K562 (cell line): ENCODE results near the gene URGCP. TPM values are rescaled to one million over a fixed set of nuclear protein-coding genes. Genes with fewer than 3 reads are reported as not detected.

Experiments used
- ATAC-seq: fragments of 200-7000 bp; cut with Tn5 transposase; 3 replicates; pipeline ENCODE4 v1.9.1; 2020; ENCODE audit warnings: moderate library complexity
- BruUV-seq: library from RNA; stranded (reverse); fragments of 400-500 nt; replicated peaks from 2 replicates; lab custom pipeline; 2021; lab: Mats Ljungman, UMichigan
- CTCF ChIA-PET: fragments of 300-600 bp; formaldehyde crosslinking; extraction: SDS; loops from one replicate; lab custom pipeline; 2021; ENCODE audit warnings: low intra/inter-chr PET ratio; lab: Yijun Ruan, JAX
- POLR2A ChIA-PET: fragments of 300-600, 350-650 bp; sonication (Branson Sonifier 250); formaldehyde crosslinking; extraction: SDS; loops from one replicate; lab custom pipeline; 2021; ENCODE audit warnings: antibody characterized with exemption, inconsistent platforms; lab: Yijun Ruan, JAX
- DNase-seq, 4 experiments: peaks; one replicate each; pipeline versions ENCODE4 v3.0.0 to v3.0.0-alpha.2; 2011 to 2018; ENCODE audit warnings: low spot score in 3 of 4, mixed read lengths in 3 of 4; ENCODE audit errors: extremely low read depth in 1 of 4
- FAIRE-seq: peaks from 2 replicates; lab custom pipeline; 2011; peaks lifted over from hg19 to GRCh38; lab: Jason Lieb, UNC
- H2AFZ ChIP-seq: 2 replicates; pipeline ENCODE4 v1.6.0; 2011; ENCODE audit warnings: low read depth, low read length, control low read depth, inconsistent platforms
- H3K27ac ChIP-seq: fragments of 200-600 bp; 3 replicates; pipeline ENCODE4 v1.8.0; 2011; ENCODE audit warnings: low read depth, mild to moderate bottlenecking, control low read depth, inconsistent platforms, low read length, moderate library complexity, mixed read lengths; ENCODE audit errors: extremely low read depth
- H3K27me3 ChIP-seq, 2 experiments: fragments of 300-600 bp in 1 of 2; 2 replicates in 1 of 2; 3 replicates in 1 of 2; pipeline versions ENCODE4 v1.6.0 to v1.8.0; 2011; ENCODE audit warnings: inconsistent platforms in 2 of 2, low read length in 2 of 2, mild to moderate bottlenecking in 1 of 2, mixed read lengths in 1 of 2, moderate library complexity in 1 of 2; ENCODE audit not compliant: control insufficient read depth in 2 of 2, insufficient read depth in 2 of 2
- H3K36me3 ChIP-seq: fragments of 300-600 bp; 3 replicates; pipeline ENCODE4 v1.8.0; 2011; ENCODE audit warnings: mild to moderate bottlenecking, low read length, inconsistent platforms; ENCODE audit not compliant: control insufficient read depth, insufficient read depth
- H3K4me1 ChIP-seq, 2 experiments: fragments of 200-600 bp in 1 of 2; replicated peaks in 1 of 2; 2 replicates in 1 of 2; 3 replicates in 1 of 2; pipeline versions ENCODE4 v1.5.1 to v1.8.0; 2011; ENCODE audit warnings: inconsistent platforms in 2 of 2, low read length in 2 of 2, mild to moderate bottlenecking in 1 of 2, mixed read lengths in 1 of 2, moderate library complexity in 1 of 2; ENCODE audit not compliant: control insufficient read depth in 2 of 2, insufficient read depth in 2 of 2
- H3K4me2 ChIP-seq: 2 replicates; pipeline ENCODE4 v1.6.1; 2011; ENCODE audit warnings: low read length, control low read depth, inconsistent platforms, mixed read lengths; ENCODE audit not compliant: insufficient read depth
- H3K4me3 ChIP-seq: fragments of 200-600 bp; sonication (generic), shearing (Covaris generic); 2 replicates; pipeline ENCODE4 v1.5.1; 2016; ENCODE audit warnings: control low read depth, inconsistent platforms
- H3K79me2 ChIP-seq: fragments of 200-600 bp; 3 replicates; pipeline ENCODE4 v1.8.0; 2011; ENCODE audit warnings: low read length, inconsistent platforms; ENCODE audit not compliant: control insufficient read depth, insufficient read depth
- H3K9ac ChIP-seq, 2 experiments: 2 replicates each; pipeline versions ENCODE4 v1.6.0 to v1.6.1; 2011; ENCODE audit warnings: low read depth in 2 of 2, low read length in 2 of 2, control low read depth in 1 of 2, inconsistent platforms in 1 of 2, mild to moderate bottlenecking in 1 of 2, mixed read lengths in 1 of 2; ENCODE audit not compliant: insufficient read depth in 1 of 2
- H3K9me1 ChIP-seq: one replicate; pipeline ENCODE4 v1.6.0; 2011; ENCODE audit warnings: inconsistent platforms, mild to moderate bottlenecking, low read length, moderate library complexity; ENCODE audit not compliant: control insufficient read depth, insufficient read depth
- H3K9me3 ChIP-seq: replicated peaks from 2 replicates; pipeline ENCODE4 v1.5.1; 2011; ENCODE audit warnings: low read depth, low read length, inconsistent platforms; ENCODE audit not compliant: control insufficient read depth, insufficient read depth
- H4K20me1 ChIP-seq: replicated peaks from 2 replicates; pipeline ENCODE4 v1.6.1; 2011; ENCODE audit warnings: low read length, inconsistent platforms, mixed read lengths; ENCODE audit not compliant: control insufficient read depth, insufficient read depth
- CHCHD3 ChIP-seq: fragments of 250-450 bp; sonication (Bioruptor Pico); IDR thresholded peaks from 2 replicates; pipeline ENCODE4 v2.1.2; 2022; ENCODE audit warnings: mild to moderate bottlenecking
- COPS2 ChIP-seq: fragments of 450-650 bp; conservative IDR thresholded peaks from 2 replicates; pipeline ENCODE4 v1.6.1; 2016; ENCODE audit warnings: mild to moderate bottlenecking, moderate library complexity
- ETV6 ChIP-seq, 3 experiments: fragments of 150-350 bp in 1 of 3; sonication (generic) in 1 of 3; formaldehyde crosslinking in 1 of 3; IDR thresholded peaks; 2 replicates each; pipeline versions ENCODE4 v1.6.1 to v1.8.0; 2014 to 2022; ENCODE audit warnings: borderline replicate concordance in 2 of 3, low read depth in 2 of 3, antibody characterized with exemption in 1 of 3, low read length in 1 of 3, mild to moderate bottlenecking in 1 of 3, missing genetic modification reagents in 1 of 3
- FOXK2 ChIP-seq, 2 experiments: fragments of 450-650 bp; IDR thresholded peaks in 1 of 2; conservative IDR thresholded peaks in 1 of 2; 2 replicates each; pipeline ENCODE4 v1.6.1; 2016; ENCODE audit warnings: low read depth in 2 of 2, mild to moderate bottlenecking in 1 of 2
- GABPB1 ChIP-seq: sonication (generic); formaldehyde crosslinking; IDR thresholded peaks from 2 replicates; pipeline ENCODE4 v1.8.0; 2022; ENCODE audit warnings: mild to moderate bottlenecking, missing genetic modification reagents
- GTF2A2 ChIP-seq: IDR thresholded peaks from 2 replicates; pipeline ENCODE4 v1.6.1; 2016; ENCODE audit warnings: mild to moderate bottlenecking, missing genetic modification characterization, missing compliant biosample characterization
- KDM2B ChIP-seq: fragments of 250-450 bp; sonication (Bioruptor Pico); IDR thresholded peaks from 2 replicates; pipeline ENCODE4 v1.8.0; 2021; ENCODE audit warnings: mild to moderate bottlenecking, moderate library complexity
- KLF13 ChIP-seq: fragments of 450-650 bp; IDR thresholded peaks from 2 replicates; pipeline ENCODE4 v1.6.1; 2016; ENCODE audit warnings: missing genetic modification characterization, low read depth, mild to moderate bottlenecking, missing compliant biosample characterization, moderate library complexity, borderline replicate concordance
- POLR3G ChIP-seq: IDR thresholded peaks from 2 replicates; pipeline ENCODE4 v1.6.1; 2011; ENCODE audit not compliant: insufficient read length, insufficient replicate concordance; ENCODE audit errors: extremely low read depth
- RBM25 ChIP-seq: fragments of 200-400 bp; formaldehyde crosslinking; IDR thresholded peaks from 2 replicates; pipeline ENCODE4 v1.6.1; 2018; ENCODE audit warnings: low read length, low read depth, moderate library complexity; ENCODE audit not compliant: severe bottlenecking
- SPI1 ChIP-seq: IDR thresholded peaks from 2 replicates; pipeline ENCODE4 v1.6.1; 2011; ENCODE audit warnings: low read depth, low read length, control low read depth, borderline replicate concordance
- ZBTB7A ChIP-seq: IDR thresholded peaks from 2 replicates; pipeline ENCODE4 v1.6.1; 2011; ENCODE audit warnings: low read depth, mild to moderate bottlenecking, low read length, moderate library complexity, borderline replicate concordance; ENCODE audit not compliant: control insufficient read depth
- ZNF217 ChIP-seq: sonication (generic); formaldehyde crosslinking; IDR thresholded peaks from 2 replicates; pipeline ENCODE4 v1.8.0; 2022; ENCODE audit warnings: mild to moderate bottlenecking, missing genetic modification reagents
- ZNF232 ChIP-seq: sonication (generic); formaldehyde crosslinking; IDR thresholded peaks from 2 replicates; pipeline ENCODE4 v1.8.0; 2022; ENCODE audit warnings: mild to moderate bottlenecking, missing genetic modification reagents
- ZNF507 ChIP-seq: conservative IDR thresholded peaks from 2 replicates; pipeline ENCODE4 v1.6.1; 2017; ENCODE audit warnings: missing genetic modification characterization, missing compliant biosample characterization
- ZNF589 ChIP-seq: fragments of 200-800 bp; sonication (Bioruptor generic); IDR thresholded peaks from 2 replicates; pipeline ENCODE4 v1.6.1; 2016; ENCODE audit warnings: low read depth, missing genetic modification characterization, missing compliant biosample characterization
- ZNF76 ChIP-seq: fragments of 250-450 bp; sonication (Bioruptor Pico); IDR thresholded peaks from 2 replicates; pipeline ENCODE4 v1.4.0; 2020; ENCODE audit warnings: mild to moderate bottlenecking, moderate library complexity, borderline replicate concordance
- ZNF77 ChIP-seq: fragments of 250-450 bp; sonication (Bioruptor Pico); IDR thresholded peaks from 2 replicates; pipeline ENCODE4 v1.5.0; 2020
- ZNF79 ChIP-seq: fragments of 250-450 bp; sonication (Bioruptor Pico); IDR thresholded peaks from 2 replicates; pipeline ENCODE4 v1.4.0; 2020; ENCODE audit warnings: low read depth, mild to moderate bottlenecking, moderate library complexity
- WGBS: fragments of 100-300 bp; shearing (Covaris generic); methylation state at CpG from one replicate; pipeline ENCODE4 v1.1.6; 2016; ENCODE audit warnings: low coverage, mixed read lengths; ENCODE audit not compliant: insufficient coverage; ENCODE audit errors: missing lambda C conversion rate; 5-methylcytosine and 5-hydroxymethylcytosine counted together
- in situ Hi-C: fragments of 300-500 bp; cut with MboI; formaldehyde crosslinking; loops from 4 replicates; pipeline ENCODE4 v1.15.0; 2018; ENCODE audit warnings: inconsistent platforms, mixed read lengths
- intact Hi-C: fragments of 100-400 bp; cut with micrococcal nuclease; formaldehyde crosslinking; loops from 2 replicates; pipeline ENCODE4 v1.14.2; 2022
- polyA plus RNA-seq, 8 experiments: library from polyadenylated mRNA; depleted of rRNA in 4 of 8; stranded (reverse) in 5 of 8; unstranded in 3 of 8; fragments of >200 nt; fragmentation: Nextera tagmentation in 2 of 8; fragmentation: Illumina TruSeq in 1 of 8; extraction: Ambion mirVana in 2 of 8; extraction: Trizol in 1 of 8; gene quantifications; 2 replicates each; pipeline versions ENCODE4 v1.2.1 to v1.2.3, GENCODE V29; 2011 to 2014; ENCODE audit warnings: inconsistent platforms in 1 of 8, missing spikeins in 1 of 8
- total RNA-seq, 7 experiments: library from RNA; depleted of rRNA in 6 of 7; stranded (reverse); fragments of >200 nt in 6 of 7; fragmentation: Illumina TruSeq in 2 of 7; extraction: Trizol in 2 of 7; gene quantifications; 2 replicates each; pipeline versions ENCODE4 v1.2.1 to v1.2.3, GENCODE V29; 2011 to 2021; ENCODE audit warnings: low replicate concordance in 1 of 7
- TF ChIP-seq, protein P1 (sequence below), 2 experiments: fragments of 150-350 bp in 1 of 2; IDR thresholded peaks; 2 replicates each; pipeline ENCODE4 v1.6.1; 2012 to 2016; ENCODE audit warnings: low read depth in 2 of 2, low read length in 2 of 2, mild to moderate bottlenecking in 1 of 2, moderate library complexity in 1 of 2

The URGCP gene
- total and polyA plus RNA-seq, 9 of the 15 experiments (the other 6 are each of a cell fraction or from before 2014, with no cell fraction given), result 1.7 to 25.8 (median 12.5) TPM

GRCh38 chr7:43884209-43884608, 22.2 kb downstream of the URGCP start (continued):
- TF ChIP-seq, protein P1, sequence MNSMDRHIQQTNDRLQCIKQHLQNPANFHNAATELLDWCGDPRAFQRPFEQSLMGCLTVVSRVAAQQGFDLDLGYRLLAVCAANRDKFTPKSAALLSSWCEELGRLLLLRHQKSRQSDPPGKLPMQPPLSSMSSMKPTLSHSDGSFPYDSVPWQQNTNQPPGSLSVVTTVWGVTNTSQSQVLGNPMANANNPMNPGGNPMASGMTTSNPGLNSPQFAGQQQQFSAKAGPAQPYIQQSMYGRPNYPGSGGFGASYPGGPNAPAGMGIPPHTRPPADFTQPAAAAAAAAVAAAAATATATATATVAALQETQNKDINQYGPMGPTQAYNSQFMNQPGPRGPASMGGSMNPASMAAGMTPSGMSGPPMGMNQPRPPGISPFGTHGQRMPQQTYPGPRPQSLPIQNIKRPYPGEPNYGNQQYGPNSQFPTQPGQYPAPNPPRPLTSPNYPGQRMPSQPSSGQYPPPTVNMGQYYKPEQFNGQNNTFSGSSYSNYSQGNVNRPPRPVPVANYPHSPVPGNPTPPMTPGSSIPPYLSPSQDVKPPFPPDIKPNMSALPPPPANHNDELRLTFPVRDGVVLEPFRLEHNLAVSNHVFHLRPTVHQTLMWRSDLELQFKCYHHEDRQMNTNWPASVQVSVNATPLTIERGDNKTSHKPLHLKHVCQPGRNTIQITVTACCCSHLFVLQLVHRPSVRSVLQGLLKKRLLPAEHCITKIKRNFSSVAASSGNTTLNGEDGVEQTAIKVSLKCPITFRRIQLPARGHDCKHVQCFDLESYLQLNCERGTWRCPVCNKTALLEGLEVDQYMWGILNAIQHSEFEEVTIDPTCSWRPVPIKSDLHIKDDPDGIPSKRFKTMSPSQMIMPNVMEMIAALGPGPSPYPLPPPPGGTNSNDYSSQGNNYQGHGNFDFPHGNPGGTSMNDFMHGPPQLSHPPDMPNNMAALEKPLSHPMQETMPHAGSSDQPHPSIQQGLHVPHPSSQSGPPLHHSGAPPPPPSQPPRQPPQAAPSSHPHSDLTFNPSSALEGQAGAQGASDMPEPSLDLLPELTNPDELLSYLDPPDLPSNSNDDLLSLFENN (IDR thresholded peaks at IDR 0.05; ENCODE audit: low read depth in 2 of 2, low read length in 2 of 2), result no peak
- TF ChIP-seq CHCHD3 (CRISPR knock-in tag) (no peak), FOXK2 (conservative IDR thresholded peaks at IDR 0.05 in 1 of 2, IDR thresholded peaks at IDR 0.05 in 1 of 2; ENCODE audit: low read depth in 2 of 2) (no peak), ZNF76 (CRISPR knock-in tag) (no peak), KLF13 (tag) (no peak), KDM2B (no peak), ZNF589 (no peak)

GRCh38 chr7:43880596-43880995, 25.8 kb downstream of the URGCP start:
- ATAC-seq, result no peak
- H3K9ac ChIP-seq, result no peak overlapping the region
- intact Hi-C loops (no loop called here), in situ Hi-C loops (no loop called here)
- CTCF ChIA-PET, result no interaction called here
- 43% methylated on average over 5 of the region's 5 CpGs for WGBS
- FAIRE-seq, result no peak
- no peak overlapping the region for H3K4me3 ChIP-seq
- no peak overlapping the region for H3K27ac ChIP-seq
- no peaks in the 10 kb centered on the region for H3K27me3 ChIP-seq
- peaks cover 2% of the 10 kb centered on the region in 2 experiments; a peak in 2 of 5 replicates for H3K4me1 ChIP-seq
- POLR2A ChIA-PET, result interaction anchor here (2.0 kb wide), 1 partner anchor 11 kb away, joined by 7 read pairs; no protein-coding TSS in a partner anchor
- no peak for DNase-seq
- no peaks in the 10 kb centered on the region; the same call in 1 of the 2 replicates for H4K20me1 ChIP-seq
- no peaks in the 10 kb centered on the region for H3K9me3 ChIP-seq
- no peak overlapping the region for H3K4me2 ChIP-seq
- H3K36me3 ChIP-seq, result peaks cover 82% of the 10 kb centered on the region
- no TSS peak for BruUV-seq
- H2AFZ ChIP-seq, result no peak overlapping the region
- no peaks in the 10 kb centered on the region for H3K79me2 ChIP-seq
- H3K9me1 ChIP-seq, result no peaks in the 10 kb centered on the region
- TF ChIP-seq SPI1, result no peak
- TF ChIP-seq RBM25, result no peak
- TF ChIP-seq COPS2, result no peak
- TF ChIP-seq ZBTB7A, result no peak
- TF ChIP-seq ZNF232 (CRISPR knock-in tag), result no peak
- TF ChIP-seq ZNF79 (CRISPR knock-in tag), result no peak
- no peak for TF ChIP-seq ZNF507
- no peak for TF ChIP-seq POLR3G
- no peak for TF ChIP-seq ZNF77
- no peak for TF ChIP-seq ETV6 (IDR thresholded peaks at IDR 0.05; ENCODE audit: borderline replicate concordance in 1 of 2, low read depth in 2 of 2, low read length in 1 of 2)
- no peak for TF ChIP-seq ETV6 (CRISPR knock-in tag; IDR thresholded peaks at IDR 0.05; ENCODE audit: borderline replicate concordance)
- no peak for TF ChIP-seq GABPB1 (CRISPR knock-in tag)
- no peak for TF ChIP-seq ZNF217 (CRISPR knock-in tag)
- TF ChIP-seq GTF2A2 (tag), result no peak
